ENCODE data around the gene CARD10.

The CARD10 gene

DNA sequence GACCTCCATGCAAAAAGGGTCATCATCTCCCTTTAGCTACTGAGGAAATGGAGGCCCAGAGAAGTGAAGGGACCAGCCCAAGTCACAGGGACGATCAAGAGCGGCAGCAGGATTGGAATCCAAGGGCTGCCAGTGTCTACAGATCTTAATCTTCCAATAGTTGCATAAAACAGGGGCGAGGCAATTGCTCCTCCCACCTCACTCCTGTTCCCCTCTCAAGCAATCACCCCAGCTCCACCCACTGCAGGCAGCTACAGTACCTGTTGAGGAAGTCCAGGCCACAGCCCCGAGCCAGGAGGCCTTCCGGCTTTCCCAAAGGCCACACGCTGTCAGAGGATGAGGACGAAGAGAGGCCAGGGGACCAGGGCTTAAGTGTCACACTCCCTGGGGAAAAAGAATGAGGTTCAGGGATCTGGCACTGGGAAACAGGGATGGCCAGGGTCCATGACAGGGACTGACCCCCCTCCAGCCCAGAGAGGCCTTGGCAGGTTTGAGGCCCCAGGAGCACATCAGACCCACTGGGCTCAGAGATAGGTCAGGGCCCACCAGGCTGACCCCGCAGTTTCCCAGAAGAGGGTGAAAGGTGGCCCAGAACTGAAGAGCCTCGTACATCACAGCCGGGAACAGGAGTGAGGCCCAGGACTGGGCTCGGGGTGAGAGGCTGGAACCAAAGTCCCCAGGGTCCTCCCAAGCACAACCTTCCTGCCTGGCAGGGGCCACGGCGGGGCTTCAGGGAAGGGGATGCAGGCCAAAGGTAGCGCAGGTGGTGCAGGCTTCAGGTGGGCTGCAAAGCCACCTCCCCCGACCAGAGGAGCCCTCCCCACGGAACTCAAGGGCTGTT is 16.7 kb downstream of the CARD10 start:
- DNase-seq, result no peak

GRCh38 chr22:37501610-37502341 is 17.4 kb downstream of the CARD10 start:
- DNase-seq, result no peak

DNA sequence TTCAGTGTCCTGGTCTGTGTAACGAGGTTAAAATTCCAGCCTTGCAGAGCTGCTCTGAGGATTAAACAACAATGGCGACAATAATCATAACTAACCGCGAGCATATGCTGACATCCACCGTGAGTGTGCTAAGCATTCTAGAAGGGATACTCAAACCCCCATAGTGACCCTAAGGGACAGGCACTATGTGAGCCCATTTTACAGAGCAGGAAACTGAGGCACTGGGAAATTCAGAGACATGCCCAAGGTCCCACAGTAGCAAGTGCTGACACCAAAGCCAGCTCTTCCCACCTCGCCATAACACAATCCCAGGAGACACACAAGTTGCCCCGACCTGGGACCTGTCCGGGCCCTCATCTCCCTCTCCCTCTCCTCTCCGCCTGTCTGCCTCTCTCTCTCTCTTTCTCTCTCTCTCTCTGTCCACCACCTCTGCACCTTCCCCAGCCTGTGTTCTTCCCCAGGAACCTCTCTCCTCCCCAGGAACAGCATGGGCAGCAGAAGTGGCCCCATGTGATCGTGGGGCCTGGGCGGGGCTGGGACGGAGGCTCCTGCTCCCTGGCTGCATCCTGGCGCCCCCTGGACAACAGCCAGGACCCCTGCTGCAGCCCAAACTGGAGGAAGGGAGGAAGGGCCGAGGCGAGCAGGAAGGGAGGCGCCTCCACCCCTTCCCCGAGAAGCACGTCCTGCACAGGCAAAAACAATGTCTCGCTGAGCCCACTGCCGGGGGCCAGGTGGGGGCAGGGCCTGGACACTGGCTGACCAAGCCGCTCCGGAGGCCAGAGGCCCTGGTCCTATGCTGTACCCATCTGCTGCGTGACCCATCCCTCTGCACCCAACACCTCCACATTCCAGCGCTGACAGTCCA is 18.2 kb downstream of the CARD10 start:
- no peak for DNase-seq

DNA sequence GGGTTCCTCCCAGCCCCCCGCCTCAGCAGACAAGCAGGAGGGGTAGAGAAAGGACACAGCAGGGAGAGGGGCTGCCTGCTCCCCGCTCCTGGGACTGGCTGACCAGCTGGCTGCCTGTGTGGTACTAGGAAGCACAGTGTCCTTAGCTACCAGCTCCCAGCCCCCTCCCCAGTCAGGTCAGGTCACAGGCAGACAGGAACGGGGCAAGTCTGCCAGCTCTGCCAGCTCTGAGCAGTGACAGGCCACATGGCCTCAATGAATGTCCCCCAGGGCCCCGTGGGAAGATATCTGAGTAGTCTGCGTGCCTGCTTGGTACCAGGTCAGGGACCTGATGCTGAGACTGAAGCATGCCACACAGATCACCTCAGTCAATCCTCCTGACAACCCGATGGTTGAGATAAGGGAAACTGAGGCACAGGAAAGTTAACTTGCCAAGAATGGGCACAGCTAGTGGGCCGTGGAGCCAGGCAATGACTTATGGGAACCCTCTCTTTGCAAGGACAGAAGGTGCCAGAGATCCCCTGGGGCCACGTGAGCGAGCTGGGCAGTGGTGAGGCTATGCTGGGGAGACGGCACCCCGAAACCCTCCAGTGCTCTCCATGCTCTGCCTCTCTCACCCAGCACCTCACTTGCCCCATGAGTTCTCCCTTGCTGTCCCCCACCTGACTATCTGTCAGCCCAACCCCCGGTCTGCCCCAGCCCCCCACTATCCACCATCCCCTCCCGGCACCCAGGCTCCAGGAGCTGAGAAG is 19.2 kb downstream of the CARD10 start:
- no peak for DNase-seq

DNA sequence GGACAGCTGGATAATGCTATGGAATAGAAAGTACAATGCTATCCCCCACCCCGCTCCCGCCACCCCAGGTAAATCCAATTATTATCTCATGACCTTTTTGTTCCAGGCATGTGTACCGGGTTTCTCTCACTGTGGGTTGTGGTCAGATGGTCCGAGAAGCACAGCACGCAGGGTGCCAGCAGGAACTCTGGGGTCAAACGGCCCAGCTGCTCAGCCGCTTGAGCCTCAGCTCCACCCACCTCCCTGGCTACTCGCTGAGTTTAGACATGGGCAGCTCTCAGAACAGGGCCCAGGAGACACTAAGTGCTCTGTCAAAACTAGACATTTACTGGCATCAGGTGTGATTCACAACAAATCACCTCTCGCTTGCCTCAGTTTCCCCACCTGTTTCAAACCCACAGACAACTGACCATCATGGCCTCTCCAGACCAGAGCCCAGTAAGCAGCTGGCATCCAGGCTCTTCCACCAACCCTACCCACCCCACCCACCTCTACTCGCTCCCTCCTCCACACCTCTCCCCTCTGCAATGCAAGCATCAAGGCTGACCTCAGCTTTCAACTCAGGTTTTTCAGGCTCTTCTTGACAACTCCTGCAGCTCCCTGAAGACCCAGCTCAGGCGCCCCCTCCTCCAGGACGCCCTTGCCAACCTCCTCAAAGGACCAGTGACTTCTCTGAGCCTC is 20.0 kb downstream of the CARD10 start:
- no peak for DNase-seq

DNA sequence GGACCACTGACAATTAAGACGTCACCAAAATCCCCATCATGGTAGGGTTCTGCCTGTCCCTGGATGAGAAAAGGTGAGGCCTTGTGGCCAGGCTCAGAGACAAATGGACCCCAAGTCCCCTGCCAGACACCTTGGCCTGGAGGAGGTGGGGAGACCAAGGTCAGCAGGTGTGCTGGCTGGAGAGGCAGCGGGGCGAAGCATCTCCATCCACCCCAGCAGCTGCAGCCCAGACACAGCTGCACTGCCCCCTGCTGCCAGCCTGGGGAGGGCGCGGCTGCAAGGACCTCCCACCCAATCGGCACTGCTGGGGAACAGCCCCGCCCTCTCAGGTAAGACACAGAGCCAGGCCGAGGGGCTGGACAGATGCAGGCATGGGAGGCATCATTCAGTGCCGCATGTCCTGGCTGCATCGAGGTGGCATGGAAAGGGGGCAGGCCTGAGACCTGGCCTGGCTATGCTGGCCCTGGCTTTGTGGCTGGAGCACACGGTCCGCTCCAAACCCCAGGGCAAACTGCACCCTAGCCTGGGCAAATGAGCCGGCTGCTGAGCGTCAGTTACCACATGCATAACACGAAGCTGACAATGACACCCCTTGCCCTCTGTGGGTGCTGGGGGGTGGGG is 20.8 kb downstream of the CARD10 start:
- peak; percentile 44 to 68 (median 62) for DNase-seq

GRCh38 chr22:37497062-37497599 is 22.1 kb downstream of the CARD10 start:
- DNase-seq, result no peak

DNA sequence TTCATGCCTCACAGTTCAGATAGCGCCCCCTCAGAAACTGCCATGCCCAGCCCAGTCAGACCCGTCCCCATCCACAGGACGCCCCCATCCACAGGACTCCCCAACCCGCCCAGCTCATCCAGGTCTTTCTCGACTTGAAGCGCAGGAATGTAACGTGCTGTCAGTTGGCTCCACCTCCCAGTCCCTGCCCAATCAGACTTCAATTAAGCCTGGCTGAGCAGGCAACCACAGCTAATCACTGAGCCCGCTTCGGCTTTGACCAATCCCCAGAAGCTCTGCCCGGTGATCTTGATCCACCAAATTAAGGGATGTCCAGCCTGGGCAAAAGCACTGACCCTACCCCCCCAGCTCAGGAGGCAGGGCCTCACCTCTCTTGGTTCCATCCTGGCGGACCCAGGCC is 22.6 kb downstream of the CARD10 start:
- DNase-seq, result no peak

GRCh38 chr22:37493979-37494378 is 25.2 kb downstream of the CARD10 start:
- no peak for DNase-seq

DNA sequence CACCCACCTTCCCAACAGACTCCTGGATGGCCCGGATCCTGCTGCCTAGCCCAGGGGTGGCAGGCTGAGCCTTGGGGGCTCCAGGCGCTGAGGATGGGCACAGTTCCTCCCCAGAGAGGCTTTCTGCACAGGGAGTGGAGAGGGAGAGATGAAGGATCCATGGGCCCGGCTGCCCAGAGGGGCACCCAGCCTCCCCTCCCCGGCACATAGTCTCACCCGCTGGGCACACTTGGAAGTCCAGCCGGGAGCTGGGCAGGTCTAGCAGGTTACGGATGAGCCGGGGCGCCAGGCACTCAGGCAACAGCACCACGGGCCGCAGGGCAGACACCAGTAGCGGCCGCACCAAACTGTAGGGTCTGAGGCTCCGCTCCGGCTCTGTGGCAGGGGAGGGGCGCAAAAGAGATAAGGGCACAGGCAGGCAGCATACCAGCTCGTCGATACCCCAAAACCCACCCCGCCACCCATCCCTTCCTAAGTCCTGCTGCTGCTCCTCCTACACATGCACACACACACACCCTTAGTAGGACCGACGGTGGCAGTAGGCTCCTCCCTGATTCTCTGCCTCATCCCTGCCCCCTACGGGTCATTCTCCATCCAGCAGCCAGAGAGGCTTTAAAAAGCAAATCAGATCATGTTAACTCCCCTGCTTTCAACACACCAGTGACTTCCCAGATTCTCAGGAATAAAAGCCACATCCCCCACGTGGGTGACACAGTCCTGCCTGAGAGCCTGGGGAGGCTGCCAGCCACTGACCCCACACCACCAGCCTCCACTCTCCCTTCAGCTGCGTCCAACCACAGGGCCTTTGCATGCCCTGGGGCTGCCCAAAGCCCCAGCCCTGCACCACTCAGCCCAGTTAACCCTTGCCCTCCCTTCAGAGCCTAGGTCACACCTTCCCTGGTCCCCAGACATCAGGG is 26.5 kb downstream of the CARD10 start:
- DNase-seq, result peak in 3 of 5 donors; percentile 25 to 60 (median 51)

DNA sequence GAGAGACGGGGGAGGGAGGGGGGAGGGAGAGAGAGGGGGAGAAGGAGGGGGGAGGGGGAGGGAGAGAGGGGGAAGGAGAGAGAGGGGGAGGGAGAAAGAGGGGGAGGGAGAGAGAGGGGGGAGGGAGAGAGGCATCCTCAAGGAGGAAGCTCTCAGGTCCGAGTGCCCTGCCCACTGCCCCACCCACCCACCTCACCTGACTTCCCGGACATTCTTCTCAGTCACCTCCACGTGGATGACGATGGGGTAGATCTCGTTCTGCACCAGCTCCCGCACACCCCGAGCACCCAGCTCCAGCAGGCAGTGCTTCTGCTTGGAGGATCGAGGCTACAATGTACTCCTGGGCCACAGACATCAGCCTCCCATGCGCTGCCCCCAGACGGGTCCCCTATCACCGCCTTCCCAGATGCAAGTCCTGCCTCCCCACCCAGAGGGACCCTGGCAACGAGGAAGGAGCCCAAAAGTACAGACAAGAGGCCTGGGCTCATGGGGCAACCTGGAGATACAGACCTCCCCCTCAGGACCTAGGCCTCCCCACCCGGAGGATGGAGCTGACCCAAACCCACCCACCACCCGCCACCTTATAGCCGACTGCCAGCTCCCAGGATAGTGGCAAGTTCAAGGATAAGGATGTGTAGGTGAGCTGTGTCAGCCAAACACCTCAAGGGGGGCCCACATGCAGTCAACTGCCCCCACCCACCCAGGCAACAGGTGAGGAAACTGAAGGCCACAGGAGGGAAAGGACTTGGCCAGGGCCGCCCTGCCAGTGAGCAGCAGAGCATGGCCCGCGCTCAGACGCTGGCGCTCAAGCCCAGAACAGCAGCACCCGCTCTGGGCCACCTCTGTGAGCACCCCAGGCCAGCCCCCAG is 27.4 kb downstream of the CARD10 start:
- no peak for DNase-seq

DNA sequence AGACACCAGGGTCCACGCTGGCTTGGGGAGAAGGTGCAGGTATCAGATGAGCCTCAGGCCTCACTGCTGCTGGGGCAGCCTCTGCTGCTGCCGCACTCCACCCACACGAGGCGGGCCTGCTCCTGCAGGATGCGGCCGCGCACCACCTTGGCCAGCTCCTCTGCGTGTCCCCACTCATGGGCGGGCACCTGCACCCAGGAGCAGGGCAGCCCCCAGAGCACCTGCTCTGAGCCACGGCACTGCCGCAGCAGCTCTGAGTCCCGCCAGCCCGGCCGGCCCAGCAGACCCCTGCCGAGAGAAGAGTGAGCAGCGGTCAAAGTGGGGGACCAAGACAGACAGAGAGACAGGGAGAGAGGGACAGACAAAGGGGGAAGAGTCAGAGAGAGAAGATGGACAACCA is 28.1 kb downstream of the CARD10 start:
- no peak for DNase-seq

GRCh38 chr22:37489983-37490382 is 29.2 kb downstream of the CARD10 start:
- DNase-seq, result no peak

DNA sequence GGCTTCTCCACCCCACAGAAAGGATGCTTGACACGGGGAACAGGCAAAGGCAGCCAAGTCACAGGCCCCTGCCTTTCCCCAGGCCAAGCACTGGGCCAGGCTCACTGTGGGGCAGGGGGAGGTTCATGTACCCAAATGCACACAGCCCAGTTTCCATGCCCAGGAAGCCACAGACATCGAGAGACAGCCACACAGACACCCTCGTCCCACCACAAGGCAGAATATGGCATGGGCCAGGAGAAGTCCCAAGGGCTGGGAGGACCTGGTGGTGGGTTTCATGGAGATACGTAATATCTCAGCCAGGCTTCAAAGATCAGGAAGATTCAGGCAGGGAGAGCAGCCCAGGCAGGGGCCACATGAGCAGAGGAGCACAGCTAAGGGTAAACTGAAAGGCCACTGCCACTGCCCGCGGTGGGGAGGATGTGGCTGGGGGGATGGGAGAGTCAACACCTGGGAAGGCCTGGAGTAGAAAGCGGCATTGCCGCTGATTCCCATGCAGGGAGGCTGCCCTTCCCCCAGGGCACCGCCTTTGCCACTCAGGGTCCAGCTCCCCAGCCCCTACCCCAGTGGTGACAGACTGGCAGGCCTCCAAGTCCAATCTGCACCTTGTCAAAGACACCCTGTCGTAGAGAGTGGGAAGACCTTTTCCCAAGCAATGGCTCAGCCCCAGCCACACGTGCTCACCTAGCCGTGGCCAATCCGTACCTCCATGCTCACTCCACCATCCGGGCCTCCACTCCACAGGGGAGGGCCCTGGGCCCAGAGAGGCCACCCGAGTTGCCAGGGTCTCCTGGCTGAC is 30.7 kb downstream of the CARD10 start:
- DNase-seq, result no peak

DNA sequence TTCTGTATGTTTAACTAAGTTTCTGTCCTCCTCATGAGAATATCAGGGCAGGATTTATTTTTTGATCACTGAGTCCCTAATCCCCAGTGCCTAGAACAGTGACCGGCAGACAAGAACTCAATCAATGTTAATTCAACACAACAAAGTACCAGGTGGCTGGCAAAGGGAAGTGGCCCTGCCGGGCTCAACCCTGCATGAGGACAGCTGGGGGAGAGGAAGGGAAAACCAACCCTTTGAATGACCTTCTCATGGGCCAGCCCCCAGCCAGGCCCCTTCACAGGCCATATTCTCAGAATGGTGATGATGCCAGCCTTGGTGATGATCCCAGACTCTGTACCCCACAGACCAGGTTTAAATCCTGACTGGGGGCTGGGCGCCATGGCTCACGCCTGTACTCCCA is 31.6 kb downstream of the CARD10 start:
- no peak for DNase-seq

GRCh38 chr22:37487129-37487528 is 32.1 kb downstream of the CARD10 start:
- DNase-seq, result no peak

- DNase-seq, result peak; percentile 61 to 87 (median 66)
Measured at GRCh38 chr22:37486224-37486845, 32.9 kb downstream of the CARD10 start, which contains the start of gene MFNG. MFNG (minus strand) TSS chr22:37486384; CDS start chr22:37486177, 207 bp downstream.
